Skeletal muscle satellite cell (primary cell): ENCODE results near the gene CAMTA1.
"Not testable (repeated sequence)": the region's sequence is repeated elsewhere in the genome, so short reads cannot be mapped to it uniquely, and the experiment has no call there.

Experiments used
- H3K27me3 ChIP-seq: 2 replicates; pipeline ENCODE4 v1.7.0; 2013; ENCODE audit warnings: low read length; ENCODE audit not compliant: control insufficient read depth, insufficient read depth
- H3K36me3 ChIP-seq: 2 replicates; pipeline ENCODE4 v1.7.0; 2013; ENCODE audit warnings: mild to moderate bottlenecking, control low read depth, low read length; ENCODE audit not compliant: insufficient read depth
- H3K4me1 ChIP-seq: 2 replicates; pipeline ENCODE4 v1.7.0; 2013; ENCODE audit warnings: low read length; ENCODE audit not compliant: control insufficient read depth, insufficient read depth
- H3K4me2 ChIP-seq: 2 replicates; pipeline ENCODE4 v1.7.0; 2013; ENCODE audit warnings: mild to moderate bottlenecking, low read length
- H3K4me3 ChIP-seq: 2 replicates; pipeline ENCODE4 v1.7.0; 2013; ENCODE audit warnings: low read length
- H3K9ac ChIP-seq: 2 replicates; pipeline ENCODE4 v1.7.0; 2013; ENCODE audit warnings: mild to moderate bottlenecking, low read depth, low read length, moderate library complexity
- H3K9me3 ChIP-seq: replicated peaks from 2 replicates; pipeline ENCODE4 v1.7.0; 2013; ENCODE audit warnings: mild to moderate bottlenecking, control low read depth, low read length

CAMTA1 gene

GRCh38 chr1:7326366-7326765 lies 541.1 kb downstream of the CAMTA1 start:
- Histone ChIP-seq H3K4me1 (no peaks in the 10 kb centered on the region), H3K4me2 (no peak overlapping the region), H3K27me3 (no peaks in the 10 kb centered on the region), H3K9me3 (no peaks in the 10 kb centered on the region), H3K36me3 (no peaks in the 10 kb centered on the region), H3K9ac (no peak overlapping the region), H3K4me3 (no peak overlapping the region)

GRCh38 chr1:7327849-7328248 lies 542.6 kb downstream of the CAMTA1 start:
- H3K4me1 ChIP-seq = peaks cover 3% of the 10 kb centered on the region
- no peaks in the 10 kb centered on the region for H3K27me3 ChIP-seq
- H3K9ac ChIP-seq = no peak overlapping the region
- H3K4me3 ChIP-seq = no peak overlapping the region
- no peaks in the 10 kb centered on the region for H3K36me3 ChIP-seq
- no peak overlapping the region for H3K4me2 ChIP-seq
- H3K9me3 ChIP-seq = no peaks in the 10 kb centered on the region

GRCh38 chr1:7329868-7330615 lies 544.8 kb downstream of the CAMTA1 start:
- Histone ChIP-seq H3K4me3 (no peak overlapping the region), H3K27me3 (no peaks in the 10 kb centered on the region)

GRCh38 chr1:7330726-7331125 lies 545.5 kb downstream of the CAMTA1 start:
- H3K9ac ChIP-seq, H3K36me3 ChIP-seq, H3K27me3 ChIP-seq, H3K4me3 ChIP-seq, H3K4me2 ChIP-seq, H3K9me3 ChIP-seq: not testable (repeated sequence)
- peaks cover 18% of the 10 kb centered on the region for H3K4me1 ChIP-seq

More at GRCh38 chr1:7329868-7330615, 544.8 kb downstream of the CAMTA1 start:
- Histone ChIP-seq H3K4me1 (peaks cover 14% of the 10 kb centered on the region), H3K9me3 (no peaks in the 10 kb centered on the region), H3K4me2 (no peak overlapping the region), H3K36me3 (no peaks in the 10 kb centered on the region), H3K9ac (no peak overlapping the region)

GRCh38 chr1:7331926-7332535 lies 546.8 kb downstream of the CAMTA1 start:
- H3K27me3 ChIP-seq = no peaks in the 10 kb centered on the region
- H3K9me3 ChIP-seq = no peaks in the 10 kb centered on the region
- no peak overlapping the region for H3K4me3 ChIP-seq
- H3K4me2 ChIP-seq = no peak overlapping the region
- H3K9ac ChIP-seq = no peak overlapping the region
- H3K4me1 ChIP-seq = peaks cover 18% of the 10 kb centered on the region
- no peaks in the 10 kb centered on the region for H3K36me3 ChIP-seq

GRCh38 chr1:7333094-7333493 lies 547.8 kb downstream of the CAMTA1 start:
- no peaks in the 10 kb centered on the region for H3K9me3 ChIP-seq
- no peak overlapping the region for H3K9ac ChIP-seq
- H3K27me3 ChIP-seq = no peaks in the 10 kb centered on the region
- H3K4me3 ChIP-seq = no peak overlapping the region
- H3K4me2 ChIP-seq = no peak overlapping the region
- H3K36me3 ChIP-seq = no peaks in the 10 kb centered on the region
- H3K4me1 ChIP-seq = peaks cover 18% of the 10 kb centered on the region

- H3K4me2 ChIP-seq = no peak overlapping the region
- H3K4me3 ChIP-seq = no peak overlapping the region
- no peaks in the 10 kb centered on the region for H3K9me3 ChIP-seq
- no peak overlapping the region for H3K9ac ChIP-seq
- H3K27me3 ChIP-seq = no peaks in the 10 kb centered on the region
- H3K36me3 ChIP-seq = no peaks in the 10 kb centered on the region
- H3K4me1 ChIP-seq = peaks cover 18% of the 10 kb centered on the region
Observed at GRCh38 chr1:7333620-7334019, 548.4 kb downstream of the CAMTA1 start.

- H3K9ac ChIP-seq = peak overlapping the region; percentile 9
Observed at GRCh38 chr1:7334475-7335035, 549.3 kb downstream of the CAMTA1 start.

GRCh38 chr1:7335224-7335879 lies 550.1 kb downstream of the CAMTA1 start:
- peaks cover 18% of the 10 kb centered on the region for H3K4me1 ChIP-seq
- H3K27me3 ChIP-seq = no peaks in the 10 kb centered on the region
- H3K4me3 ChIP-seq = no peak overlapping the region
- H3K9me3 ChIP-seq = no peaks in the 10 kb centered on the region
- H3K4me2 ChIP-seq = no peak overlapping the region
- no peak overlapping the region for H3K9ac ChIP-seq
- H3K36me3 ChIP-seq = no peaks in the 10 kb centered on the region

More at GRCh38 chr1:7334475-7335035, 549.3 kb downstream of the CAMTA1 start:
- Histone ChIP-seq H3K9me3 (no peaks in the 10 kb centered on the region), H3K36me3 (no peaks in the 10 kb centered on the region), H3K4me1 (peaks cover 18% of the 10 kb centered on the region), H3K4me2 (peak overlapping the region; percentile 21), H3K4me3 (no peak overlapping the region), H3K27me3 (no peaks in the 10 kb centered on the region)

GRCh38 chr1:7338439-7338838 lies 553.2 kb downstream of the CAMTA1 start:
- Histone ChIP-seq H3K4me1 (peaks cover 19% of the 10 kb centered on the region), H3K9me3 (no peaks in the 10 kb centered on the region), H3K4me3 (no peak overlapping the region), H3K36me3 (no peaks in the 10 kb centered on the region), H3K9ac (no peak overlapping the region), H3K27me3 (no peaks in the 10 kb centered on the region), H3K4me2 (no peak overlapping the region)

GRCh38 chr1:7339014-7339413 lies 553.8 kb downstream of the CAMTA1 start:
- Histone ChIP-seq H3K4me1 (peaks cover 19% of the 10 kb centered on the region), H3K27me3 (no peaks in the 10 kb centered on the region), H3K9me3 (no peaks in the 10 kb centered on the region), H3K9ac (no peak overlapping the region), H3K36me3 (no peaks in the 10 kb centered on the region), H3K4me2 (no peak overlapping the region), H3K4me3 (no peak overlapping the region)
